Renal cortical epithelial cell (primary cell): ENCODE results near the gene CHRM2. TPM values are rescaled to one million over a fixed set of nuclear protein-coding genes. Genes with fewer than 3 reads are reported as not detected.
"Not testable (repeated sequence)": the region's sequence is repeated elsewhere in the genome, so short reads cannot be mapped to it uniquely, and the experiment has no call there.

Source experiments
- DNase-seq: peaks from one replicate; pipeline ENCODE4 v3.0.0-alpha.2; 2011; ENCODE audit warnings: low read depth
- total RNA-seq: library from RNA; depleted of rRNA; stranded (reverse); fragments of >200 nt; gene quantifications from 2 replicates; pipeline ENCODE4 v1.2.3, GENCODE V29; 2014

Gene CHRM2
- under 0.01 TPM in 1 of 2 replicates, not detected in the other for total RNA-seq

DNA sequence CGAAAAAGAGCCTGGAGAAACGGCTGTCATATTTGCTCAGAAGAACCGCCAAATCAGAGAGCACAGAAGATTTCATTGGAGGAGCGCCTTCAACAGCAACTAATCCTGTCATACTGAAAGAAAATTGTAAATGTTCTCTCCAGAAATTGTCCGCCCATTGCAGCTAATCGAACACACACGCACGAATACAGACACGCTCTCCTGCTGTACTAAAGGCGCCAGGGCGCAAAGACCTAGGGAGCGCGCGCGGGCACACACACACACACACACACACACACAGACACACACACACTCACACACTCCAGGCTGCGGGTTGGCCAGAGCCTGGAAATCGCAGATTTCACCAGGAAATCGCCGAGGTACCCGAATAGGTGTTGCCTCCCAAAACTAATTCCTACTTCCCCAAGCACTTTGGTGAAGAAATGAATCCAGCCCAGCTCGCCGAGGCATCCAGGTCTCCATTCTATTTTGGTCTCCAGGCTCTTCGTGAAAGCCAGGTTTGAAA lies at the start of gene CHRM2:
TSS of gene CHRM2 (plus strand) at position 157 of the 505 bp plus-strand sequence. CDS start 146,214 bp downstream, outside the sequence.
- no peak for DNase-seq

DNA sequence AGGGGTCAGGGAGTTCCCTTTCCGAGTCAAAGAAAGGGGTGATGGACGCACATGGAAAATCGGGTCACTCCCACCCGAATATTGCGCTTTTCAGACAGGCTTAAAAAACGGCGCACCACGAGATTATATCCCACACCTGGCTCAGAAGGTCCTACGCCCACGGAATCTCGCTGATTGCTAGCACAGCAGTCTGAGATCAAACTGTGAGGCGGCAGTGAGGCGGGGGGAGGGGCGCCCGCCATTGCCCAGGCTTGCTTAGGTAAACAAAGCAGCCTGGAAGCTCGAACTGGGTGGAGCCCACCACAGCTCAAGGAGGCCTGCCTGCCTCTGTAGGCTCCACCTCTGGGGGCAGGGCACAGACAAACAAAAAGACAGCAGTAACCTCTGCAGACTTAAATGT lies 37.1 kb upstream of the CHRM2 start:
- not testable (repeated sequence) for DNase-seq

DNA sequence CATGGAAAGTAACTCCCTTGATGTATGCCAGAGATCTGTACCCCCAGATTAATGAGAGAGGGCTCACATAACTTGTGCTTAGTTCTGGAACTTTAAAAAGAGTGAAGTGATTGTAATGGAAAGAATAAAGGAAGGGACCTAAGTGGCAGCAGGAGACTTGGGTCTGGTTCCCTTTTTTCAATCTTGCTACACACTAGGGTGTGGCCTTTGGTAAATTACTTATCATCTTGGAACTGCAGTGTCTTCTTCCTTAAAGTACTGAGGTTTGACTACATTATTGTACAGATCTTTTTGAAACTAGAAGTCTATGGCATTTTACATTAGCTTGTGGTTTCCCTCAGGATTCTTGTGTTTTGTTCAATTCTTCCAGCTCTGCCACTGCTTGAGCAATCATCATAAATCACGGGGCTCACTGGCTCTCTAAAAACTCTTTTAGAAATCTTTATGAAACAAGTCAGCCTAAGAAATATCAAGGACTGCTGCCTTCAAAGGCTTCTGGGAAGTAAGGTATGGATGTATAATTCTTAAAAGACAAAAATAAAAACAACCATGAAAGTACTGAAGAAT lies 22.5 kb upstream of the CHRM2 start:
- no peak for DNase-seq

DNA sequence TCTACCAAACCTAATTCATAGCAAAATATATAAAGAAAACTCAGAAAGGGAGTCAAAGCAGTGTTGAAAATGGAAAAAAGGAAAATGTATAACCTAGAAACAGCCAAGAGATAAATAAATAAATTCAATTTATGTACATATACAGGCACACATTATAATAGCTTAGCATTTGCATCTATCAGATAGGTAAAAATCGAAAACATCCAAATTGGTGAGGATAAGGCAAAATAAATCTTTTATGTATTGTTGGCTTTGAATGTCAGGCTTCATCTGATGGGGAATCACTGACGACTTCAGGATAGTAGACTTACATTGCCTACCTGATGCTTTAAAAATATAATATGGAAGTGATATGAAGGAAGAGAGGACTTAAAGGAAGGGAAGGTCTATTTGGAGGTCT lies 20.6 kb upstream of the CHRM2 start:
- no peak for DNase-seq

DNA sequence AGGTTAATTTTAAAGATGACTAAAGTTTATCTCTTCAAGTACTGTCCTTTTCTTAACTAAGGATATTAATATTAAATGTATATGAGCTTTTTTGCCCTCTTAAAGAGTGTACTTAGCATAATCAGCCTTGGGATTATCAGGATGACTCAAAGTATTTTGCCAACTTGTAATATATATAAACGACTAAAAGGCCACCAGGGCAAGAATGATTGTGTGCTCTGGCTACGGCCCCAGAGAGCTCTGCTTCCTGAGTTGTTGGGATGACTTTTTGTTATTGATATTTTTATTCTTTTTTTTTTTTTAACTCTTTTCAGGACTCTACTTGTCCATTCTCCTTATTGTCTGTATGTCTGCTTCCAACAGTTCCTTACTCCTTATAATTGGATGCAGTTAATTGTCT lies 14.8 kb upstream of the CHRM2 start:
- DNase-seq: no peak

DNA sequence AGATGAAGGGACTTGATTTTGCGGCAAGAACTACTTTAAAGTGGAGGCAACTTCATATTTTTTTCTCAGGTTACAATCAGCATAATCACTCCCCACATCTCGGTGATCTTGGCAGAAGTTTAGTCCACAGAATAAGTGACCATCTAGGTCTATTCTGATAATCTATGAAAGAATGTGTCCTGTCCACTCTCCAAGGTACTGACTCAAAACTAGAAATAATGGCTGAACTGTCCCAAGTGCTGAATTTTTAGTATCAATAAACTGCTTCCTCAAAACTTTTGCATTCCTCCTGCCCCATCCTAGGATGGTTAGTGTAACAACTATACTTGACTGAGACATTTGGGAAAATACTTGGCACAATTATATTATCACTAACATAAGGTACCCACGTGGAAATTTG lies 10.9 kb upstream of the CHRM2 start:
- DNase-seq: peak; percentile 13

DNA sequence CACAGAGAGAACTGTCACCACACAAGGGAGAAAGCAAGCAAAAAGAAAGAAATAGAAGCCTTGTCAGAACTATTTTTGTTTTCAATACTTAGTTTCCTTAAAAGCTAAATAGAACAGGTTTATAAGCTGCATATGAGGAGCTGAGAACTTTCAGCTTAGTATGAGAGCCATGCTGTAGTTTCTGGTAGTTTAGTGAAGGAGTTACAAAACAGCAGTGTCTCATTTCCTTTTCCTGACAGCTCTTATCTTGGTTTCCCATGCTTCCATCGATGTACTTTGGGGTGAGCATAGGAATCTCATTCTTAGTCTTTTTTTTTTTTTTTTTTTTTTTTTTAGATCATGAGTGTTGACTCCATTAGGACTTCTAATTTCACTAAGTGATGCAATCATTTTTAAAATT lies 8.6 kb upstream of the CHRM2 start:
- DNase-seq: no peak

DNA sequence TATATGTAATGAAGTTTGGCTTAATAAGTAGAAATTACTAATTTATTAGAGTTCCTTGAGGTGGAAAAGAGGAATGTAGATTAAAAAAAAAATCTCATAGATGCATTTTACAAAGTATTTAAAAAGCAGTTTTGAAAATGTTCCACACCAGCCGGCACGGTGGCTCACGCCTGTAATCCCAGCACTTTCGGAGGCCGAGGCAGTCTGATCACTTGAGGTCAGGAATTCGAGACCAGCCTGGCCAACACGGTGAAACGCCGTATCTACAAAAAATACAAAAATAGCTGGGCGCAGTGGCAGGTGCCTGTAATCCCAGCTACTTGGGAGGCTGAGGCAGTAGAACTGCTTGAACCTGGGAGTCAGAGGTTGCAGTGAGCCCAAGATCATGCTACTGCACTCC lies 3.2 kb upstream of the CHRM2 start:
- no peak for DNase-seq

DNA sequence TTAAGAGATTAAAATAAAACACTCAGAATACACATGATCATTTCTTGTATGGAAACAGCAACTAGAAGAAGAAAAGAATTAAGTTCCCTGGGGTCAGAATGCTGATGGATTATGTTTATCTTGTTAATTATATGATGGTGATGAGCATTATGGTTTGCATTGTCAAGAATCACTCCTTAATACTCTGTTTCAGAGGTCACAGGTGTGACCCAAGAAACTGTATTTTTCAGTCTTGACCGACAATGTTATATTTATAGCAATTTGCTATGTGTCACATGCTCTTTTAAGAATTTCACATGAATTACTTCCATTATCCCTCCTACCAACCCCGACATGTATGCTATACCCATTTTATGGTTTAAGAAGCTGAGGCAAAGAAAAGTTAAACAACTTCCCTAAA lies 2.7 kb upstream of the CHRM2 start:
- no peak for DNase-seq

DNA sequence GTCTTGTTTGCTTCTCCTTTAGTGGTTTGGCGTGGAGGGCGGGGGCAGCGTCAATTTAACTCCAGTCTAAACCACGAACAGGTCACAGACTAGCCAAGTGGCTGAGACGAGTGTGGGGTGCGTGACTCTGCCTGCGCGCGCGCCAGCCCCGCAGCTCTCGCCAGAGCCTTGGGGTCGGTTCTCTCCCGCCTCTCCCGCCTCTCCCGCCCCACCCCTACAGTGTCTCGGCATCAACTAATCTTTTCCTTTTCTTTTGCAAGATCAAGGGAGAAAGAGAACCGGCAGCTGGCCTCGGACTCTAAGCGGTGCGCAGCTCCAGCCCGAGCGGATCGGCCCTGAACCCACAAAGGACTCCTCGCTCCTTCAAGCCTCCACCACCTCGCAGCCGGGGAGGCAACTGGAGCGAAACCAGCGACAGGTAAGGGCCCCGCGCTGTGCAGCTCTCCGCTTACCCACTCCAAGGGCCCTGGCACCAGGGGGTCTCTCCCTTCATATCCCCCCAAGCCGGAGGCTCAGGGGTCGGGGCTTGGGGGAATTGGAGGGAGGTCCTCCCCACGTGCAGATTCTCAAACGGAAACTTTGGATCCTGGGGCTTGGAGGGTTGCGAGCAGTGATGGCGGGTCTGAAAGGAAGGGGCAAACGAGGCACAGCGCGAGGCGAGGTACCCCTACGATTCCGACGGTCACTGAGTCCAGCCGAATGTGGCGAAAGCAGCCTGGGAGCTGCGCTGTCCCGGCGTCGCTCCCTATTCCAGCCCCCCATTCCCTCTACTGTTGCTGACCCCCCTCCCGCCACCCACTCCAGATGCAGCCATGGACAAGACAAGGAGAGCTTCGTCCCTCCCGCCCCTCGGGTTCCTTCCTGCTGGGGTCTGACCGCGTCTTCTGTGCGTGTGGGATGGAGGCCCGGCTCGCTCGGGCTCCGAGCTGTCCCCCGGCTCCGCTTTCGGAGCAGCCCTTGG lies 829 bp downstream of the CHRM2 start:
- DNase-seq: no peak

DNA sequence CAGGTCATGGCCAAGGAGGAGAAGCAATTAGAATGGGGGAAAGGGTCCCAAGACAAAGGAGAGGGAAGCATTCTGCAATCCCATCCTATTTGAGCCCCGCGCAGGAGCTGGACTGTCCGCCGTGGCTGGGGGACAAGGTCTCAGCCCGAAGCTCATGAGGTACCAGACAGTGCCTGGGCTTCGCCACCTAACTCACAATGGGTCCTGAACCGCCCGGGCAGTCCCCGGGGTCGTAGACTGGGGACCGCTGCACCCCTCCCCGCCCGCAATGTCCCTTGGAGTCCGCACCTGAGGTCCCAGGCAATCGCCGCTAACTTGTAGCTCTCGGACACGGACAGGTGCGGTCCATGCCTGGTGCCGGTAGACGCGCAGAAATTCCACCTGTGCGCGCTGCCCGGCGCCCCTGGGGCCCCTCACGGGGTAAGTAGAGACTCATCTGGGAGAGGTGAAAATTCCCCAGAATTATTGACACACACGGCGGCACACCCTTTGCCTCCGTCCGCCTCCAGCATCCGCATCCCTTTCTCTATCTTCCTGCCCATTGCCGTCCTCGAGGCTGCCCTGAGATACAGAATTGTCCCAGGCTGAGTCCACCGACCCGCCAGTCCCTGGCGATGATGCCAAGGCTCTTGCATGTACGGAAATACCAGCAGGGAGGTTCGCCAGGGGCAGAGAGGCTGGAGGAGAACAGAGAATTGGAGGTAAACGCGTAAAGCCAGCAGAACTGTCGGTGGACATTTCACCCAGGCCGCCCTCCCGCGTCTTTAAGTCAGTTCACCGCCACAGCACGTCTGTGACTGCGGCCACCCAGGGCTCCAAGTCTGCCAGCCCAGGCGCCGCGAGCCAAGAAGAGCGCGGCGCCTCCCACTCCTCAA lies 1.8 kb downstream of the CHRM2 start:
- DNase-seq: no peak

DNA sequence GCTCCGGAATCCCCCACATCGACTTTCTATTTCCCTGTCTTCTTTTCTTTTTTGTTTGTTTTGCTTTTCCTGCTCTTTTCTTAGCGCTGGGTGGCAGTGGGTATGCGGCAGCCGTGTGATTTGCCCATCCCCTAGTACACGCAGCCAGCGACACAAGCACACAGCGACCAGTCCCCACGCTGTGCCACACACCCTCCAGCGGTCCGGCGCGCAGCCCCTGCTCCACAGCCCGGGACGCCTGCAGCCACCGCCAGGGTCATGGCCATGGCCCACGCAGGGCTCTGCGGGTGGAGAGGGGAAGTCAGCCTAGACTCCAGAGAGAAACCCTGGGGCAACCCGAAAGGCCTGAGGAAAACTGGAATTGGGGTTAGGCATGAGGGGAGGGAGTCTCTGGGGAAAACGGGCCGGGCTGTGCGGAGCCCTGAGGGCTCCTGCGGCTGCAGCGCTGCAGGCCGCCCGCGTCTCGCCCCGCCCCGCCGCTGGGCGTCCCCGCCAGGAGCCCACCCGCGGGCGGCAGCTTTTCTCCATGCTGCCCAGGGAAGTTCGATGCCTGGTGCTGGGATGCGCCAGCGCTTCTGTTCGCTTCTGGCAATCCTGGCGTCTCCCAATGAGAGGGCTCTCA lies 2.5 kb downstream of the CHRM2 start:
- DNase-seq: no peak

DNA sequence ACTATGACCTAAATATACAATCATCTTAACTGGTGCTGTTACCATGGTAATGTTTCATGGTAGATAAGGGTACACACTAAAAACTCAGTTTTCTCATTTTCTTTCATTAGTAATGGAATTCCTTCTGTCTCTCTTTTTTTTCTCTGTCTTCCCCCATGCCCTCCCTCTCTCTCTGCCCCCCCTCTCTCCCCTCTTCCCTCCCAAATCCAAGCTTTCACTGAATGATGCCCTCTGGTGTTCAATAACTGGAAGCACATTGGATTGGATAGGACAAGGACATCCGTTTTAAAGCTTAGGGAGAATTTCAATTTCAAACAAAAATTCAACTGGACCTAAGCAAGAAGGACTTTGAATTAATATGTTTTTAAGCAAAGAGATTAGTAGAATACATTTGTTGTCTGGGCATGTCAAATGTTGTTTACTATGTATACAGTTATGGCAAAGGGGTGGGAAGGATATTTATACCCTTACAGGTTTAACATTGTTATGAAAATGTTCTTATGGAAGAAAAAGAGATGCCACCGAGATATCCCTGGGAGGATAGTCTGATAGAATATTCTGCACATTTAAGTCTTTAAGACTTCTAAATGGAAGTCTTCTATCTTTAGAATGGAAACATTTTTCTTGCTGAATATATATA lies 6.1 kb downstream of the CHRM2 start:
- peak; percentile 2 for DNase-seq

DNA sequence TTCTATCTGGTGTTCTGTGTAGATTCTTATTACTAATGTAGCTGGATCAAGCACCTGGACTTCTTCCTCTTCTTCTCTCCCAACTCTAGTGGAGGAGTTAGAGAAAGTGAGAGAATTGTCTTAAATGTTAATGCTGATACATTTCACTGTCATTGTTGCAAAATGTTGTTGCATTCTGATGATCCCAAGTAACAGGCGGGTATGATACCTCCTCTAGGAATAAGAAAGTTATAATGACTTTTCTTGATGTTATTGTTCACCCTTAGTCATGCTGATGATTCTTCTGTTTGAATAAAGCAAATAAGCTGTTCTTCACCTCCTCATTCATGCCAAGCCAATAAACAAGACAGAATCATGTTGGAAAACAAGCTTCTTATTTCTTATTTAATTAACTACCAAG lies 9.1 kb downstream of the CHRM2 start:
- no peak for DNase-seq

DNA sequence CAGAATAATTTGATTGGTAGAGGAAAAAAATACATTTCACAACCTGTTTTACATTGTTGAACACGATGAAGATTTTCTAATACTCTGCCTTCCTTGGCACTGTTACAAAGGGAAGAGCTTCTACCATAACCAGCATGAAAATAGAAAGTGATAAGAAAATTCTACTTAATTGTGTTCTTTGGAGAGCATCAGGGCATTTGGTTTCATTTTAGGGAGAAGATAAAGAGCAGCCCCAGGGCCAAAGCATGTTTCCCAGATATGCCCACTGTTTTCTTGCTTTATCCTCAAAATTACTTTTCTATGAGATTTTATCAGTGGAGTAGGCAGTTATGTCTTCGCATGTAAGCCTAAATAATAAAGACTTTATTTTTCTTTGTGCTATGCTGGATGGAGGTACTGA lies 9.5 kb downstream of the CHRM2 start:
- DNase-seq: no peak

DNA sequence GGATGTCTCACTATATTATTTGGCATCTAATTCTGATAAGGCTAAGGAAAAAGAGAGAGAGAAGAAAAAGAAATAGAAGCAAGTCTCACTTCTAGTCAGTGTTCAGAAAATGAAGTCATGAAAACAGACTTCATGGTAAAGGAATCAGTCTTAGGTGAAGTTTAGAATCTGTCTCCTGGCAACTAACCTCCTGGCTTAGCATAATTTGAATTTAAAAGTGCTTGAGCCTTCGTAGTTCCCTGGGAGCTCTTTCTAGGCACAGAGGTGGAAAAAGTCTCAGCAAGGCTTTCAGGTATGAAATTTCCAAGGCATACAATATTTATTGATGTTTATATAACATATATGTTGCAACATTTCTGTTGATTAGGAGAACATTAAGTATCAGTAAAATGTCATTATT lies 10.4 kb downstream of the CHRM2 start:
- DNase-seq: no peak

DNA sequence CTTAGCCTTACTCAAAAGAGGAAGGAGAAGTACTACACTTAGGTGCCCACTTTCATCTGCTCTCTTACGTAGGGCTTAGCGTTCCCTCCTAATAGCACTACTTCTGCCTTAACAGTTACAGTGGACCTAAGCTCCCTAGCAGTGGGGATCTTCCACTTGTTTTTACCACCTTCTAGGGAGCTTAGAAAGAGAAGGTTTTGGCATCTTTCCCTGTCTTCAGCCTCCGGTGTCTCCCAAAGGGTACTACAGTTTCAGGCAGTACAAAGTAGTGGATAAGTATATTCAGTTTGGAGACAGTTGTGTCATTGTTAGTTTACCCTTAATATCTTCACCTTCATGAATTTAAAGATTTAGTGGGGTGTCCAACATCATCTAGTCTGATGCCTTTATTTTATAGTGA lies 14.6 kb downstream of the CHRM2 start:
- no peak for DNase-seq

DNA sequence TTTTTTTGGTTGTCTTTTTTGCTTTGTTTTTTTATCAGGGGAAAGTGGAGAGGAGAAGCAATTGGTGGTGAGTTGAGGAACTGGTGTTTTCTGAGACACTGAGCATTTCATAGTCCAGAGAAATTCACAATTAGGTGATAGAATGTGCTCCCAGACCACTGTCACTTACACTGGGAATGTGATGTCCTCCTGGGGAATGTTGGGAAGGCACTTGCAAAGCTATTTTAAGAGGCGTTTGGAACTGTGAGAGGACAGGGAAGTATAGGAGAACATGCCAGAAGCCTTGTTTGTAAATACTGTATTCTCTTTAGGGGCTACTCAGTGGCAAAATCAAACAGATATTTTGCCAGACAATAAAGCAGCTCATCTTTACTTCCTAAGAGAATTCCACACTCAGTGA lies 16.0 kb downstream of the CHRM2 start:
- DNase-seq: no peak

DNA sequence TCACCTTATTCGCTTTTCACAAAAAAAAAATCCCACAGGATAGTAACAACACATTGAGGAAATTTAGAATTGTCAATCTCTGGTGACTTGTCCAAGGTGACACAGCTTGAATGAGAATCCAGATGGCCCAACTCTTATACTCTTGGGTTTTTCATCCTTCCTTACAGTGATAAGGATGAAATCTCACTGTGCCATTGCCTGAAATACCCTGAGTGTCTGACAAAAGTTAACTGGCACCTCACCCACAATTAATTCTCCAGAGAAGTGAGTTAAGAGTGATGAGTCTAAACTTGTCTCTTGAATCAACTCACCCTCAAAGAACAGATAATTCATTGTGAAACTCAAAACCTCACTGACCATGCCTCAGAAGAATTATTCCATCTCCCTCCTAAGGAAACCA lies 18.9 kb downstream of the CHRM2 start:
- DNase-seq: no peak

DNA sequence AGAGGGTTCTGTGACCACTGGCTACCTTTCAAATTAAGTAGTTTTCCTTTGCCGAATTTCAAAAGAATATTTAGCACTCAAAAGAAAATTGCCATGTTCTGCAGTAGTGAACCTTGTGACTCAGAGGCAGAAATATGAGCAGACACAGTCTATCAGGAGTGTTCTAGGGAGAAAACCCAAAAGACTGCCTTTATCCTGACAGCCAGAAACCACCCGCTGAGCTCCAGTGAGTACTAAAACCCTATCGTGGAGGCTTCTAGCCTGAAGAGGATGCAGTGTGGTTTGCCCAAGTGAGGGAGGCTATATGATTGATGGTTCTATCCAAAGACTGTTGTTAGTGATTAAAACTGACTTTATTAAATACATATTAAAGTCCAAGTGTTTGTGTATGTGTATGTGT lies 21.9 kb downstream of the CHRM2 start:
- no peak for DNase-seq

DNA sequence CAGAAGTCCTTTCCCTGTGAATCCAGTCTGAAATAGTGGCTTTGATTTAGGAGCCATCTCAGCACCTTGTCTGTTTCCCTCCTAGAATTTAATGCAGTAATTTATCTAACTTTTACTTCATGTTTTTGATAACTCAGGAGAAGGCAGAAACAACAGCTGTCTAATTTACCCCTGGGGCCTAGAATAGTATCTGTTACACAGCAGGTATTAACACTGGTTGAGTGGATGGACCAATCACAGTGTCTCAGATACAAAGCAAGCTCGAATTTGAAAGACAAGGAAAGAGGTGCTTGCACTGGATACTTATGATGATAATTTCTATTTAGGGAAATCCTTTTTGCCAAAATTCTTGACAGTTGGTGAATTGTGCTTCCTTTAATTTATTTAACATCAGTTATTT lies 23.4 kb downstream of the CHRM2 start:
- no peak for DNase-seq
